Measurements from ENCODE around the gene PLOD1. TPM values are rescaled to one million over a fixed set of nuclear protein-coding genes. Genes with fewer than 3 reads are reported as not detected.

The PLOD1 gene
- polyA plus RNA-seq (2.1 and 6.9 TPM in 2 replicates), polyA minus RNA-seq (2.2 and 3.5 TPM in 2 replicates)

DNA sequence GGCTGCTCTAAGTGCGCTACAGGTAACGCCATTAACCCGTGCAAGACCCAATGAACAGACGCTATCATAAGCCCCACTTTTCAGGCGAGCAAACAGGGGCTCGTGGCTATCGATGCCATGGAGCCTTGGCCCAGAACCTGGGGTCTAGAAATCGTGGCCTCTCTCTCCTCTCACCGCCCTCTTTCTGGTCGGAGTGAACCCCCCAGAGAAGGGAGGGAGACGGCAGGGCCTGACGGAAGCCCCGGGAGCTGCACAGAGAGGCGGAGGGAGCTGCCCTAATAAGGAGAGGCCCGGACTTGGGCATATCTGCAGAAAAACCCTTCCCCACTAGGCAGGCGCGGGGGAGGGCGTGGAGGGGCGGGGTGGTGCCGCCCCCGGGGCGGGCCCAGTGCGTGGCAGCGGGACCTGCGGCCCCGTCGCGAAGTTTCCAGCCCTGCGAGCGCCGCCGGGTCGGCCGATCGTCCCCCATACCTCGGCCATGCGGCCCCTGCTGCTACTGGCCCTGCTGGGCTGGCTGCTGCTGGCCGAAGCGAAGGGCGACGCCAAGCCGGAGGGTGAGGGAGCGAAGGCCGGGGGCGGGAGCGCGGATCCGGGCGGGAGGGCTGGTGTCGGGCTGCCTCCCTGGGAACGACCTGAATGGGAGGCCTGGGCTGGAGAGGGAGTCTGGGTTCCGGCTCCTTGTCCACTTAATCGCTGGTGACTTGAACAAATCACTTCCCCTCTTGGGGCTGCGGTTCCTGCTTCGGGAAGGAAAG lies at the start of gene PLOD1:
Gene PLOD1 (plus strand): TSS at position 416 of the 755 bp plus-strand sequence. CDS start 63 bp downstream, at position 479.
- peak within 1 kb of the TSS; percentile 46 for H3K9ac ChIP-seq (ENCODE audit: low read length)
- no peaks in the 10 kb centered on the region for H3K9me2 ChIP-seq (ENCODE audit: insufficient read depth, low read length)
- no peak within 1 kb of the TSS for H3K27ac ChIP-seq (ENCODE audit: low read length)
- no peaks in the 10 kb centered on the region for H3K79me2 ChIP-seq (replicated peaks; ENCODE audit: insufficient read depth, low read length)
- no peak within 1 kb of the TSS for H3K4me2 ChIP-seq (ENCODE audit: low read length)
- TF ChIP-seq, protein P1, sequence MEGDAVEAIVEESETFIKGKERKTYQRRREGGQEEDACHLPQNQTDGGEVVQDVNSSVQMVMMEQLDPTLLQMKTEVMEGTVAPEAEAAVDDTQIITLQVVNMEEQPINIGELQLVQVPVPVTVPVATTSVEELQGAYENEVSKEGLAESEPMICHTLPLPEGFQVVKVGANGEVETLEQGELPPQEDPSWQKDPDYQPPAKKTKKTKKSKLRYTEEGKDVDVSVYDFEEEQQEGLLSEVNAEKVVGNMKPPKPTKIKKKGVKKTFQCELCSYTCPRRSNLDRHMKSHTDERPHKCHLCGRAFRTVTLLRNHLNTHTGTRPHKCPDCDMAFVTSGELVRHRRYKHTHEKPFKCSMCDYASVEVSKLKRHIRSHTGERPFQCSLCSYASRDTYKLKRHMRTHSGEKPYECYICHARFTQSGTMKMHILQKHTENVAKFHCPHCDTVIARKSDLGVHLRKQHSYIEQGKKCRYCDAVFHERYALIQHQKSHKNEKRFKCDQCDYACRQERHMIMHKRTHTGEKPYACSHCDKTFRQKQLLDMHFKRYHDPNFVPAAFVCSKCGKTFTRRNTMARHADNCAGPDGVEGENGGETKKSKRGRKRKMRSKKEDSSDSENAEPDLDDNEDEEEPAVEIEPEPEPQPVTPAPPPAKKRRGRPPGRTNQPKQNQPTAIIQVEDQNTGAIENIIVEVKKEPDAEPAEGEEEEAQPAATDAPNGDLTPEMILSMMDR (IDR thresholded peaks at IDR 0.05; ENCODE audit: poor library complexity, severe bottlenecking), result no peak
- TF ChIP-seq, protein P2, sequence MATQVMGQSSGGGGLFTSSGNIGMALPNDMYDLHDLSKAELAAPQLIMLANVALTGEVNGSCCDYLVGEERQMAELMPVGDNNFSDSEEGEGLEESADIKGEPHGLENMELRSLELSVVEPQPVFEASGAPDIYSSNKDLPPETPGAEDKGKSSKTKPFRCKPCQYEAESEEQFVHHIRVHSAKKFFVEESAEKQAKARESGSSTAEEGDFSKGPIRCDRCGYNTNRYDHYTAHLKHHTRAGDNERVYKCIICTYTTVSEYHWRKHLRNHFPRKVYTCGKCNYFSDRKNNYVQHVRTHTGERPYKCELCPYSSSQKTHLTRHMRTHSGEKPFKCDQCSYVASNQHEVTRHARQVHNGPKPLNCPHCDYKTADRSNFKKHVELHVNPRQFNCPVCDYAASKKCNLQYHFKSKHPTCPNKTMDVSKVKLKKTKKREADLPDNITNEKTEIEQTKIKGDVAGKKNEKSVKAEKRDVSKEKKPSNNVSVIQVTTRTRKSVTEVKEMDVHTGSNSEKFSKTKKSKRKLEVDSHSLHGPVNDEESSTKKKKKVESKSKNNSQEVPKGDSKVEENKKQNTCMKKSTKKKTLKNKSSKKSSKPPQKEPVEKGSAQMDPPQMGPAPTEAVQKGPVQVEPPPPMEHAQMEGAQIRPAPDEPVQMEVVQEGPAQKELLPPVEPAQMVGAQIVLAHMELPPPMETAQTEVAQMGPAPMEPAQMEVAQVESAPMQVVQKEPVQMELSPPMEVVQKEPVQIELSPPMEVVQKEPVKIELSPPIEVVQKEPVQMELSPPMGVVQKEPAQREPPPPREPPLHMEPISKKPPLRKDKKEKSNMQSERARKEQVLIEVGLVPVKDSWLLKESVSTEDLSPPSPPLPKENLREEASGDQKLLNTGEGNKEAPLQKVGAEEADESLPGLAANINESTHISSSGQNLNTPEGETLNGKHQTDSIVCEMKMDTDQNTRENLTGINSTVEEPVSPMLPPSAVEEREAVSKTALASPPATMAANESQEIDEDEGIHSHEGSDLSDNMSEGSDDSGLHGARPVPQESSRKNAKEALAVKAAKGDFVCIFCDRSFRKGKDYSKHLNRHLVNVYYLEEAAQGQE (IDR thresholded peaks at IDR 0.05; ENCODE audit: borderline replicate concordance), result no peak
- TF ChIP-seq TAF1 (IDR thresholded peaks at IDR 0.05; ENCODE audit: low read depth) (no peak), SMC3 (conservative IDR thresholded peaks at IDR 0.05; ENCODE audit: poor library complexity) (no peak), POLR2AphosphoS5 (IDR thresholded peaks at IDR 0.05) (no peak), MXI1 (conservative IDR thresholded peaks at IDR 0.05; ENCODE audit: poor library complexity, severe bottlenecking) (no peak), EZH2 (IDR thresholded peaks at IDR 0.05; ENCODE audit: borderline replicate concordance, insufficient read depth, low read length, poor library complexity, severe bottlenecking) (no peak), EP300 (conservative IDR thresholded peaks at IDR 0.05; ENCODE audit: poor library complexity, severe bottlenecking) (no peak), RAD21 (conservative IDR thresholded peaks at IDR 0.05) (no peak)
- H3K9me3 ChIP-seq (ENCODE audit: low read length), result no peaks in the 10 kb centered on the region
- peak within 1 kb of the TSS; percentile 90 for H2AFZ ChIP-seq (ENCODE audit: low read depth, low read length)
- no peaks in the 10 kb centered on the region for H3K27me3 ChIP-seq (ENCODE audit: insufficient read depth, low read depth, low read length)
- peak within 1 kb of the TSS; percentile 60 for H3K4me3 ChIP-seq (ENCODE audit: low read length)
- no peaks in the 10 kb centered on the region for H3K36me3 ChIP-seq (ENCODE audit: insufficient read depth, low read length)
- no peaks in the 10 kb centered on the region for H3F3A ChIP-seq (ENCODE audit: insufficient read depth, low read length, poor library complexity, severe bottlenecking)
- H4K20me1 ChIP-seq (ENCODE audit: insufficient read depth), result no peaks in the 10 kb centered on the region

DNA sequence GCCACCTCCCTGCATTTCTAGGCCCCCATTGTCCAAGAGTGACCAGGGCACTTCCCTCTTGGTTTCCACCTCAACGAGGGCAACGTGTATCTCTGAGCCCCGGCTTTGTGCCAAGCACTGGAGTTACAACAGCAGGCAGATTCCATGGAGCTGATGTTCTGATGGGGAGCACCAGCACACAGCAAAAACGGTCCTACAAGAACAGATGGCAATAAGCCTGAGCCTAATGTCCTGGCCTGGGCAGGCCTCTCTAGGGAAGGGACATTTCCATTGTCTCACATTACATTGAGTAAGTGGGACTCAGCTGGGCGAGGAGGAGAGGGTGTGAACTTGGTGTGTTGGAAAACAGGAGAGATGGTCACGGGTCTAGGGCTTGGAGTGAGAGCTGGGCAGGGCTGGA lies 48.6 kb upstream of the PLOD1 start:
- Histone ChIP-seq H2AFZ (ENCODE audit: low read depth, low read length) (no peak overlapping the region), H3K4me3 (ENCODE audit: low read length) (no peak overlapping the region), H3K9me3 (ENCODE audit: low read length) (no peaks in the 10 kb centered on the region), H3K27ac (ENCODE audit: low read length) (no peak overlapping the region), H4K20me1 (ENCODE audit: insufficient read depth) (no peaks in the 10 kb centered on the region), H3K36me3 (ENCODE audit: insufficient read depth, low read length) (no peaks in the 10 kb centered on the region), H3K9ac (ENCODE audit: low read length) (no peak overlapping the region), H3K27me3 (ENCODE audit: insufficient read depth, low read depth, low read length) (no peaks in the 10 kb centered on the region), H3K4me2 (ENCODE audit: low read length) (no peak overlapping the region), H3F3A (ENCODE audit: insufficient read depth, low read length, poor library complexity, severe bottlenecking) (no peaks in the 10 kb centered on the region), H3K9me2 (ENCODE audit: insufficient read depth, low read length) (no peaks in the 10 kb centered on the region), H3K79me2 (replicated peaks; ENCODE audit: insufficient read depth, low read length) (no peaks in the 10 kb centered on the region)
- no peak for TF ChIP-seq POLR2AphosphoS5 (IDR thresholded peaks at IDR 0.05)
- no peak for TF ChIP-seq EP300 (conservative IDR thresholded peaks at IDR 0.05; ENCODE audit: poor library complexity, severe bottlenecking)
- TF ChIP-seq RAD21 (conservative IDR thresholded peaks at IDR 0.05), result no peak
- TF ChIP-seq SMC3 (conservative IDR thresholded peaks at IDR 0.05; ENCODE audit: poor library complexity), result no peak
- TF ChIP-seq, protein P1 (IDR thresholded peaks at IDR 0.05; ENCODE audit: poor library complexity, severe bottlenecking), result no peak
- TF ChIP-seq, protein P2 (IDR thresholded peaks at IDR 0.05; ENCODE audit: borderline replicate concordance), result no peak
- no peak for TF ChIP-seq EZH2 (IDR thresholded peaks at IDR 0.05; ENCODE audit: borderline replicate concordance, insufficient read depth, low read length, poor library complexity, severe bottlenecking)
- TF ChIP-seq MXI1 (conservative IDR thresholded peaks at IDR 0.05; ENCODE audit: poor library complexity, severe bottlenecking), result no peak
- TF ChIP-seq TAF1 (IDR thresholded peaks at IDR 0.05; ENCODE audit: low read depth), result no peak
